Smooth muscle cell (in vitro differentiated cells): ENCODE data around the gene ATRN. TPM values are rescaled to one million over a fixed set of nuclear protein-coding genes. Genes with fewer than 3 reads are reported as not detected.

ENCODE experiments used
- DNase-seq: peaks from one replicate; lab custom pipeline; 2025; ENCODE audit not compliant: unreplicated experiment; lab: John Stamatoyannopoulos, UW
- H2AFZ ChIP-seq: fragments of 200-600 bp; sonication (generic); 2 replicates; pipeline ENCODE4 v1.6.0; 2016; ENCODE audit warnings: antibody characterized with exemption, low read depth, mild to moderate bottlenecking
- H3F3A ChIP-seq: fragments of 200-600 bp; sonication (generic); 2 replicates; pipeline ENCODE4 v1.6.0; 2017; ENCODE audit warnings: antibody characterized with exemption, low read depth
- H3K27ac ChIP-seq: fragments of 200-600 bp; sonication (generic); 2 replicates; pipeline ENCODE4 v1.5.1; 2016; ENCODE audit warnings: low read depth, mild to moderate bottlenecking
- H3K27me3 ChIP-seq: fragments of 200-600 bp; sonication (generic); 2 replicates; pipeline ENCODE4 v1.6.1; 2016; ENCODE audit warnings: low read depth, mild to moderate bottlenecking
- H3K36me3 ChIP-seq: fragments of 200-600 bp; sonication (generic); 2 replicates; pipeline ENCODE4 v1.5.1; 2016; ENCODE audit warnings: low read depth
- H3K4me1 ChIP-seq: fragments of 200-600 bp; sonication (generic); 2 replicates; pipeline ENCODE4 v1.5.1; 2016; ENCODE audit warnings: low read depth
- H3K4me2 ChIP-seq: fragments of 200-600 bp; sonication (generic); 2 replicates; pipeline ENCODE4 v1.6.0; 2016; ENCODE audit warnings: mild to moderate bottlenecking
- H3K4me3 ChIP-seq: fragments of 200-600 bp; sonication (generic); 2 replicates; pipeline ENCODE4 v1.5.1; 2016; ENCODE audit warnings: mild to moderate bottlenecking
- H3K79me2 ChIP-seq: fragments of 200-600 bp; sonication (generic); 2 replicates; pipeline ENCODE4 v1.6.0; 2016; ENCODE audit warnings: low read depth, mild to moderate bottlenecking
- H3K9ac ChIP-seq: fragments of 200-600 bp; sonication (generic); 2 replicates; pipeline ENCODE4 v1.6.0; 2016; ENCODE audit warnings: low read depth
- H3K9me3 ChIP-seq: fragments of 200-600 bp; sonication (generic); replicated peaks from 2 replicates; pipeline ENCODE4 v1.5.1; 2016; ENCODE audit warnings: low read depth
- H4K20me1 ChIP-seq: fragments of 200-600 bp; sonication (generic); 2 replicates; pipeline ENCODE4 v1.6.0; 2016; ENCODE audit warnings: low read depth
- WGBS: methylation state at CpG from one replicate; pipeline ENCODE4 v1.1.7; 2016; ENCODE audit warnings: low lambda C conversion rate; 5-methylcytosine and 5-hydroxymethylcytosine counted together
- polyA plus RNA-seq: library from polyadenylated mRNA; unstranded; fragments of >200 nt; fragmentation: Nextera tagmentation; extraction: Ambion mirVana; gene quantifications from 2 replicates; pipeline ENCODE4 v1.2.1, GENCODE V29; 2016
- total RNA-seq: library from RNA; depleted of rRNA; stranded (reverse); fragments of >200 nt; gene quantifications from 2 replicates; pipeline ENCODE4 v1.2.3, GENCODE V29; 2014
- TF ChIP-seq, protein P1 (sequence below): fragments of 200-600 bp; sonication (generic); IDR thresholded peaks from 2 replicates; pipeline ENCODE4 v1.5.1; 2017; ENCODE audit warnings: borderline replicate concordance, mild to moderate bottlenecking, antibody characterized with exemption; ENCODE audit not compliant: insufficient read depth, poor library complexity, severe bottlenecking

Gene ATRN
- total and polyA plus RNA-seq, 2 experiments from 2014 or later, result 17.9 to 44.0 TPM

DNA sequence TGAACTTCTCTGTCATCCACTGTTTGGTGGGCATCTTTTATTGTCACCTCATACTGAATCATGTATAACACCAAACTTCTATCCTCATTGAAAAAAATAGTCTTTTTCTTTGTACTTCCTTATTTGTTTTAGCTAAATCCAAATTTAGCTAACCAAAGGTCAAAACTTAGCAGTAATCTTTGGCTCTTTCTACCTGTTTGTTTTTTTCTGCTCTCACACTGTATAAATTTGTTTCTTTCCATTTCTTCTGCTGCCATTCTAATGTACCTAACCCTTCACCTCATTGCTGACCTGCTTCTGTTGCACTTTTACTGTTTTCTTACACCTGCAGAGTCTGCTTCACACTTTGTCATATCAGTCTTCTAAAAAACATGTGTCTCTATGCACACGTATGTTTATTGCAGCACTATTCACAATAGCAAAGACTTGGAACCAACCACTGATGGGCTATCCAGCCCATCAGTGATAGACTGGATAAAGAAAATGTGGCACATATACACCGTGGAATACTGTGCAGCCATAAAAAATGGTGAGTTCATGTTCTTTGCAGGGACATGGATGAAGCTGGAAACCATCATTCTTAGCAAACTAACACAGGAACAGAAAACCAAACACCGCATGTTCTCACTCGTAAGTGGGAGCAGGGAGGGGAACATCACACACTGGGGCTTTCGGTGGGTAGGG lies 7.2 kb downstream of the ATRN start:
- TF ChIP-seq, protein P1, sequence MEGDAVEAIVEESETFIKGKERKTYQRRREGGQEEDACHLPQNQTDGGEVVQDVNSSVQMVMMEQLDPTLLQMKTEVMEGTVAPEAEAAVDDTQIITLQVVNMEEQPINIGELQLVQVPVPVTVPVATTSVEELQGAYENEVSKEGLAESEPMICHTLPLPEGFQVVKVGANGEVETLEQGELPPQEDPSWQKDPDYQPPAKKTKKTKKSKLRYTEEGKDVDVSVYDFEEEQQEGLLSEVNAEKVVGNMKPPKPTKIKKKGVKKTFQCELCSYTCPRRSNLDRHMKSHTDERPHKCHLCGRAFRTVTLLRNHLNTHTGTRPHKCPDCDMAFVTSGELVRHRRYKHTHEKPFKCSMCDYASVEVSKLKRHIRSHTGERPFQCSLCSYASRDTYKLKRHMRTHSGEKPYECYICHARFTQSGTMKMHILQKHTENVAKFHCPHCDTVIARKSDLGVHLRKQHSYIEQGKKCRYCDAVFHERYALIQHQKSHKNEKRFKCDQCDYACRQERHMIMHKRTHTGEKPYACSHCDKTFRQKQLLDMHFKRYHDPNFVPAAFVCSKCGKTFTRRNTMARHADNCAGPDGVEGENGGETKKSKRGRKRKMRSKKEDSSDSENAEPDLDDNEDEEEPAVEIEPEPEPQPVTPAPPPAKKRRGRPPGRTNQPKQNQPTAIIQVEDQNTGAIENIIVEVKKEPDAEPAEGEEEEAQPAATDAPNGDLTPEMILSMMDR, result no peak
- H3K27me3 ChIP-seq, result no peaks in the 10 kb centered on the region
- peaks cover 67% of the 10 kb centered on the region for H4K20me1 ChIP-seq
- no peaks in the 10 kb centered on the region for H3K9me3 ChIP-seq
- no peak for DNase-seq
- H3K9ac ChIP-seq, result no peak overlapping the region
- H2AFZ ChIP-seq, result no peak overlapping the region
- no peaks in the 10 kb centered on the region for H3K4me1 ChIP-seq
- 100% methylated on average over 5 of the region's 5 CpGs for WGBS
- H3K27ac ChIP-seq, result no peak overlapping the region
- peaks cover 69% of the 10 kb centered on the region for H3K79me2 ChIP-seq
- no peaks in the 10 kb centered on the region for H3F3A ChIP-seq
- H3K36me3 ChIP-seq, result no peaks in the 10 kb centered on the region
- H3K4me3 ChIP-seq, result no peak overlapping the region
- no peak overlapping the region for H3K4me2 ChIP-seq

DNA sequence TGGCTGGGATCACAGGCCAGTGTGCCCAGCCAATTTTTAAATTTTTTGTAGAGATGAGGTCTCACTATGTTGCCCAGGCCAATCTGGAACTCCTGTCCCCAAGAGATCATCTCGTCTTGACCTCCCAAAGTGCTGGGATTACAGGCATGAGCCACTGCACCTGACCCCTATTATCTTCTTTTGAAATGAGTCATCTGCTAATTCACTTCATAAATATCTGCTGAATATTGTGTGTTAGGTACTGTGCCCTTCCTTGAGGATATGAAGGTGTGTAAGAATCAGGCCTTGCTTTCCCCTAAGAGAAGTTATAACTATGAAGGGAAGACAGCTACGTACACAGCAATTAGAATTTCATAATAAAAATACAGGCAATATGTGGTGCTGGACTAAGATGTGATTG lies 8.2 kb downstream of the ATRN start:
- H3K79me2 ChIP-seq, result peaks cover 66% of the 10 kb centered on the region
- WGBS, result 92% methylated on average over 2 of the region's 2 CpGs
- no peaks in the 10 kb centered on the region for H3K9me3 ChIP-seq

DNA sequence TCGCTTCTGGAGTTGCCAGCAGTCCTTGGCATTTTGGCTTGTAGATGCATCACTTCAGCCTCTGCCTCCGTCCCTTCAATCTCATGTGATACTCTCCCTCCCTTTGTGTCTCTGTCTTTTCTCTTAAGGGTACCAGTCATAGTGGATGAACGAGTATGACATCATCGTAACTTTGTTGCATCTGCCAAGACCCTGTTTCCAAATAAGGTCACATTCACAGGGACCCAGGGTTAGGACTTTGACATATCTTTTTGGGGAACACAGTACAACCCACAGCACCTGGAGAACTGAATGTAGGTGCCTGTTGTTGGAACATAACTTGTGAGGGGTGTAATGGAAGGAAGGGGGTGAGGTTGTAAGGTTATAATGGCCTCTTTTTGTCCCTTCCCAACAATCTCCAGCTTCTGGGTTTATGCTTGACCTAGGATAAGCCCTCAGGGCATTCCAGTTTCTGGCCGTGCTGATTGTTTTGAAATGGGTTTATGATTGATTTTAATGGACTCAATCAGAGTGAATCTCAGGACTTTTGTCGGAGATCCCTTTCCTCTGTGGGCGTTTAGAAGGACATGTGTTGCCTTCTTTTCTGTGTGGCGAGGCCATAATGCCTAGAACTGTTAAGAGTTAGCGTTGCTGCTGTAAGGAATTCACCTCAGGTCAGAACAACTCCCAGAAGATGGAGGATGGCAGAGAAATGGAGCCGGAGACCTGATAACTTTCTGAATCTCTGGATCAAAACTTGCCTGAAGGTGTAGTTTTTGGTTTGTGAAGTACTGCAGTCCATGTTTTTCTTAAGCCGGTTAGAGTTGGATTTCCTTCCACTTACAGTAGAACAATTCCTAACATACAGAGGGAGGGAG lies 9.2 kb downstream of the ATRN start:
- WGBS, result 91% methylated on average over 11 of the region's 11 CpGs
- peaks cover 63% of the 10 kb centered on the region for H3K79me2 ChIP-seq
- TF ChIP-seq, protein P1, result no peak

More for the DNA sequence above, 8.2 kb downstream of the ATRN start:
- Histone ChIP-seq H3K36me3 (no peaks in the 10 kb centered on the region), H3K27ac (no peak overlapping the region), H3K27me3 (no peaks in the 10 kb centered on the region), H4K20me1 (peaks cover 67% of the 10 kb centered on the region), H3K4me3 (no peak overlapping the region), H3K9ac (no peak overlapping the region), H2AFZ (no peak overlapping the region), H3F3A (no peaks in the 10 kb centered on the region), H3K4me2 (no peak overlapping the region), H3K4me1 (no peaks in the 10 kb centered on the region)
- TF ChIP-seq, protein P1, result no peak
- no peak for DNase-seq

More for the DNA sequence above, 9.2 kb downstream of the ATRN start:
- H3K9ac ChIP-seq, result no peak overlapping the region
- no peak overlapping the region for H3K27ac ChIP-seq
- no peaks in the 10 kb centered on the region for H3K27me3 ChIP-seq
- no peaks in the 10 kb centered on the region for H3K36me3 ChIP-seq
- H4K20me1 ChIP-seq, result peaks cover 70% of the 10 kb centered on the region
- no peak overlapping the region for H3K4me2 ChIP-seq
- H2AFZ ChIP-seq, result no peak overlapping the region
- no peaks in the 10 kb centered on the region for H3F3A ChIP-seq
- no peaks in the 10 kb centered on the region for H3K4me1 ChIP-seq
- DNase-seq, result no peak
- no peak overlapping the region for H3K4me3 ChIP-seq
- H3K9me3 ChIP-seq, result no peaks in the 10 kb centered on the region
